SK-N-SH (cell line): ENCODE measurements around the gene TCF12. TPM values are rescaled to one million over a fixed set of nuclear protein-coding genes. Genes with fewer than 3 reads are reported as not detected.

ENCODE experiments used
- CTCF ChIA-PET: fragments of 300-600, 350-600 bp; formaldehyde crosslinking; extraction: SDS; loops from one replicate; lab custom pipeline; 2021; lab: Yijun Ruan, JAX
- POLR2A ChIA-PET: fragments of 350-600 bp; sonication (Branson Sonifier 250); formaldehyde crosslinking; extraction: SDS; loops from one replicate; lab custom pipeline; 2020; ENCODE audit warnings: antibody characterized with exemption, inconsistent platforms; lab: Yijun Ruan, JAX
- DNase-seq: peaks from one replicate; pipeline ENCODE4 v3.0.0; 2012
- H2AFZ ChIP-seq: fragments of 200-600 bp; sonication (generic); 2 replicates; pipeline ENCODE4 v1.8.1; 2016; ENCODE audit warnings: antibody characterized with exemption, mild to moderate bottlenecking, low read depth
- H3F3A ChIP-seq: fragments of 200-600 bp; sonication (generic); replicated peaks from 2 replicates; pipeline ENCODE3; 2016; ENCODE audit warnings: antibody characterized with exemption, mild to moderate bottlenecking; ENCODE audit not compliant: insufficient read depth
- H3K27ac ChIP-seq, 2 experiments: fragments of 200-500 bp in 1 of 2; fragments of 200-600 bp in 1 of 2; sonication (Bioruptor generic) in 1 of 2; sonication (generic), shearing (Covaris generic) in 1 of 2; 2 replicates each; pipeline versions ENCODE4 v1.5.1 to v1.6.1; 2014 to 2016; ENCODE audit warnings: low read depth in 2 of 2, inconsistent platforms in 1 of 2, low read length in 1 of 2, mild to moderate bottlenecking in 1 of 2, mixed read lengths in 1 of 2
- H3K27me3 ChIP-seq: fragments of 200-600 bp; sonication (generic), shearing (Covaris generic); 2 replicates; pipeline ENCODE4 v1.6.1; 2016; ENCODE audit warnings: mixed run types; ENCODE audit not compliant: insufficient read depth
- H3K36me3 ChIP-seq, 2 experiments: fragments of 200-500 bp in 1 of 2; fragments of 200-600 bp in 1 of 2; sonication (Bioruptor generic) in 1 of 2; sonication (generic) in 1 of 2; replicated peaks in 1 of 2; 2 replicates each; pipeline versions ENCODE3 to v1.5.1; 2014 to 2016; ENCODE audit warnings: low read length in 1 of 2, mild to moderate bottlenecking in 1 of 2; ENCODE audit not compliant: insufficient read depth in 2 of 2, control insufficient read depth in 1 of 2
- H3K4me1 ChIP-seq, 2 experiments: fragments of 200-500 bp in 1 of 2; fragments of 200-600 bp in 1 of 2; sonication (Bioruptor generic) in 1 of 2; sonication (generic), shearing (Covaris generic) in 1 of 2; 2 replicates each; pipeline versions ENCODE4 v1.5.1 to v1.6.1; 2014 to 2016; ENCODE audit warnings: low read depth in 1 of 2, low read length in 1 of 2, mixed run types in 1 of 2; ENCODE audit not compliant: insufficient read depth in 2 of 2, control insufficient read depth in 1 of 2
- H3K4me2 ChIP-seq: fragments of 200-600 bp; sonication (generic), shearing (Covaris generic); 2 replicates; pipeline ENCODE4 v1.6.1; 2017; ENCODE audit warnings: mixed run types
- H3K4me3 ChIP-seq, 2 experiments: fragments of 200-500 bp in 1 of 2; fragments of 200-600 bp in 1 of 2; sonication (Bioruptor generic) in 1 of 2; sonication (generic), shearing (Covaris generic) in 1 of 2; 2 replicates each; pipeline versions ENCODE4 v1.5.1 to v1.8.1; 2014 to 2016; ENCODE audit warnings: low read depth in 2 of 2, inconsistent platforms in 1 of 2, low read length in 1 of 2, mild to moderate bottlenecking in 1 of 2, mixed read lengths in 1 of 2, moderate library complexity in 1 of 2
- H3K79me2 ChIP-seq: fragments of 200-600 bp; sonication (generic); 2 replicates; pipeline ENCODE4 v1.8.1; 2017; ENCODE audit warnings: mild to moderate bottlenecking; ENCODE audit not compliant: insufficient read depth
- H3K9ac ChIP-seq: fragments of 200-600 bp; sonication (generic); 2 replicates; pipeline ENCODE4 v1.6.1; 2017; ENCODE audit warnings: mixed run types
- H3K9me2 ChIP-seq: fragments of 200-600 bp; sonication (generic); 2 replicates; pipeline ENCODE4 v1.6.1; 2017; ENCODE audit warnings: mixed run types
- H3K9me3 ChIP-seq: fragments of 200-600 bp; sonication (generic); 2 replicates; pipeline ENCODE4 v1.6.1; 2017; ENCODE audit warnings: mixed run types, mild to moderate bottlenecking, moderate library complexity
- H4K20me1 ChIP-seq: fragments of 200-600 bp; sonication (generic); 2 replicates; pipeline ENCODE4 v1.6.1; 2017; ENCODE audit warnings: mild to moderate bottlenecking, mixed run types; ENCODE audit not compliant: insufficient read depth
- EP300 ChIP-seq, 2 experiments: IDR thresholded peaks; 2 replicates each; pipeline versions ENCODE4 v1.4.0 to v1.6.1; 2012; ENCODE audit warnings: borderline replicate concordance in 1 of 2, low read depth in 1 of 2, low read length in 1 of 2
- FOSL2 ChIP-seq: IDR thresholded peaks from 2 replicates; pipeline ENCODE4 v1.4.0; 2012; ENCODE audit warnings: low read depth, mild to moderate bottlenecking, moderate library complexity, borderline replicate concordance
- NFIC ChIP-seq: IDR thresholded peaks from 2 replicates; pipeline ENCODE4 v1.4.0; 2012; ENCODE audit warnings: borderline replicate concordance
- POLR2AphosphoS5 ChIP-seq: IDR thresholded peaks from 2 replicates; pipeline ENCODE4 v1.6.1; 2012; ENCODE audit warnings: low read depth, low read length
- RAD21 ChIP-seq: IDR thresholded peaks from 2 replicates; pipeline ENCODE4 v1.6.1; 2012; ENCODE audit warnings: mild to moderate bottlenecking, low read length
- TAF1 ChIP-seq: IDR thresholded peaks from 2 replicates; pipeline ENCODE4 v1.6.1; 2012; ENCODE audit warnings: low read depth, mild to moderate bottlenecking, low read length, moderate library complexity, borderline replicate concordance
- TEAD4 ChIP-seq: IDR thresholded peaks from 2 replicates; pipeline ENCODE4 v1.4.0; 2012; ENCODE audit warnings: mild to moderate bottlenecking, borderline replicate concordance; ENCODE audit not compliant: insufficient read depth
- WGBS: methylation state at CpG from one replicate; pipeline ENCODE4 v1.1.6; 2017; ENCODE audit warnings: low lambda C conversion rate; 5-methylcytosine and 5-hydroxymethylcytosine counted together
- polyA plus RNA-seq, 3 experiments: library from polyadenylated mRNA; depleted of rRNA; stranded (reverse); fragments of >200 nt; gene quantifications; 2 replicates each; pipeline ENCODE4 v1.2.3, GENCODE V29; 2012
- TF ChIP-seq, protein P1 (sequence below): IDR thresholded peaks from 2 replicates; pipeline ENCODE4 v1.4.0; 2012; ENCODE audit warnings: low read depth, borderline replicate concordance
- TF ChIP-seq, protein P2 (sequence below): IDR thresholded peaks from 2 replicates; pipeline ENCODE4; 2012
- TF ChIP-seq, protein P3 (sequence below): IDR thresholded peaks from 2 replicates; pipeline ENCODE4 v1.4.0; 2012; ENCODE audit warnings: low read depth

Gene TCF12
- polyA plus RNA-seq, 1 of the 3 experiments (the other 2 are of a cell fraction), result 49.6 TPM

DNA sequence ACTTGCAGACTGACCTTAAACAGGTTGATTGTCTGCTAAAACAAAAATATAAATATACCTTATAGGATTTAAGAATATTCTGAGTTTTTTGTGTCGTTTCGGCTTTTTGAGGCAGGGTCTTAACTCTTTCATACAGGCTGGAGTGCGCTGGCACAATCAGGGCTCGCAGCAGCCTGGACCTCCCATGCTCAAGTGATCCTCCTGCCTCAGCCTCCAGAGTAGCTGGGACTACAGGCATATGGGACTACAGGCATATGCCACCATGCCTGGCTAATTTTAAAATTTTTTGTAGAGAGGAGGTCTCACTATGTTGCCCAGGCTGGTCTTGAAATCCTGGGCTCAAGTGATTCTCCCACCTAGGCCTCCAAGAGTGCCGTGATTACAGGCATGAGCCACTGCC is 113.9 kb downstream of the TCF12 start:
- no peak for DNase-seq
- Histone ChIP-seq H3K4me1 (peaks cover 9 to 16% of the 10 kb centered on the region in 2 experiments; a peak in 3 of 4 replicates), H3K36me3 (no peaks in the 10 kb centered on the region), H3K9me2 (no peaks in the 10 kb centered on the region), H4K20me1 (peaks cover 52% of the 10 kb centered on the region), H3F3A (peaks cover 9% of the 10 kb centered on the region), H3K9ac (no peak overlapping the region), H3K79me2 (peaks cover 100% of the 10 kb centered on the region), H3K27me3 (no peaks in the 10 kb centered on the region), H3K27ac (peak overlapping the region in 1 of 2 experiments; percentile 76; a peak in 2 of 4 replicates), H2AFZ (no peak overlapping the region), H3K9me3 (no peaks in the 10 kb centered on the region), H3K4me2 (no peak overlapping the region), H3K4me3 (no peak overlapping the region)
- TF ChIP-seq FOSL2 (no peak), TEAD4 (no peak), RAD21 (no peak), POLR2AphosphoS5 (no peak)
- ChIA-PET CTCF (interaction anchor here (1.5 kb wide), 1 partner anchor 106 kb away, joined by 3 read pairs; no protein-coding TSS in a partner anchor), POLR2A (no interaction called here)
- 98% methylated on average over 5 of the region's 5 CpGs for WGBS

GRCh38 chr15:57033715-57034439 is 115.4 kb downstream of the TCF12 start:
- POLR2A ChIA-PET, result no interaction called here
- Histone ChIP-seq H3K36me3 (no peaks in the 10 kb centered on the region), H3K79me2 (peaks cover 98% of the 10 kb centered on the region), H3K9me2 (no peaks in the 10 kb centered on the region), H3K9ac (no peak overlapping the region), H3K27me3 (no peaks in the 10 kb centered on the region), H3K27ac (no peak overlapping the region), H3K4me3 (no peak overlapping the region), H3F3A (peaks cover 9% of the 10 kb centered on the region), H3K9me3 (no peaks in the 10 kb centered on the region), H2AFZ (no peak overlapping the region), H3K4me2 (no peak overlapping the region), H4K20me1 (peaks cover 48% of the 10 kb centered on the region), H3K4me1 (peaks cover 9 to 16% of the 10 kb centered on the region in 2 experiments; a peak in 3 of 4 replicates)
- CTCF ChIA-PET, result no interaction called here
- DNase-seq, result no peak
- TF ChIP-seq TAF1 (no peak), NFIC (no peak), POLR2AphosphoS5 (no peak), EP300 (IDR thresholded peaks at IDR 0.05; ENCODE audit: borderline replicate concordance in 1 of 2, low read depth in 1 of 2, low read length in 1 of 2) (no peak)
- TF ChIP-seq, protein P1, sequence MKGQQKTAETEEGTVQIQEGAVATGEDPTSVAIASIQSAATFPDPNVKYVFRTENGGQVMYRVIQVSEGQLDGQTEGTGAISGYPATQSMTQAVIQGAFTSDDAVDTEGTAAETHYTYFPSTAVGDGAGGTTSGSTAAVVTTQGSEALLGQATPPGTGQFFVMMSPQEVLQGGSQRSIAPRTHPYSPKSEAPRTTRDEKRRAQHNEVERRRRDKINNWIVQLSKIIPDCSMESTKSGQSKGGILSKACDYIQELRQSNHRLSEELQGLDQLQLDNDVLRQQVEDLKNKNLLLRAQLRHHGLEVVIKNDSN, result no peak
- TF ChIP-seq, protein P2, sequence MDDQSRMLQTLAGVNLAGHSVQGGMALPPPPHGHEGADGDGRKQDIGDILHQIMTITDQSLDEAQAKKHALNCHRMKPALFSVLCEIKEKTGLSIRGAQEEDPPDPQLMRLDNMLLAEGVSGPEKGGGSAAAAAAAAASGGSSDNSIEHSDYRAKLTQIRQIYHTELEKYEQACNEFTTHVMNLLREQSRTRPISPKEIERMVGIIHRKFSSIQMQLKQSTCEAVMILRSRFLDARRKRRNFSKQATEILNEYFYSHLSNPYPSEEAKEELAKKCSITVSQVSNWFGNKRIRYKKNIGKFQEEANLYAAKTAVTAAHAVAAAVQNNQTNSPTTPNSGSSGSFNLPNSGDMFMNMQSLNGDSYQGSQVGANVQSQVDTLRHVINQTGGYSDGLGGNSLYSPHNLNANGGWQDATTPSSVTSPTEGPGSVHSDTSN, result no peak
- TF ChIP-seq, protein P3, sequence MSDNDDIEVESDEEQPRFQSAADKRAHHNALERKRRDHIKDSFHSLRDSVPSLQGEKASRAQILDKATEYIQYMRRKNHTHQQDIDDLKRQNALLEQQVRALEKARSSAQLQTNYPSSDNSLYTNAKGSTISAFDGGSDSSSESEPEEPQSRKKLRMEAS, result no peak
- WGBS, result 87% methylated on average over 3 of the region's 3 CpGs
